HG03135 (cell line): ENCODE results near the gene TTC28.
"Not testable (repeated sequence)": the region's sequence is repeated elsewhere in the genome, so short reads cannot be mapped to it uniquely, and the experiment has no call there.

Experiments used
- ATAC-seq: cut with Tn5 transposase; IDR thresholded peaks from one replicate; pipeline ENCODE4 v1.9.1; 2021; ENCODE audit warnings: mild to moderate bottlenecking, moderate library complexity; ENCODE audit not compliant: unreplicated experiment

Gene TTC28

DNA sequence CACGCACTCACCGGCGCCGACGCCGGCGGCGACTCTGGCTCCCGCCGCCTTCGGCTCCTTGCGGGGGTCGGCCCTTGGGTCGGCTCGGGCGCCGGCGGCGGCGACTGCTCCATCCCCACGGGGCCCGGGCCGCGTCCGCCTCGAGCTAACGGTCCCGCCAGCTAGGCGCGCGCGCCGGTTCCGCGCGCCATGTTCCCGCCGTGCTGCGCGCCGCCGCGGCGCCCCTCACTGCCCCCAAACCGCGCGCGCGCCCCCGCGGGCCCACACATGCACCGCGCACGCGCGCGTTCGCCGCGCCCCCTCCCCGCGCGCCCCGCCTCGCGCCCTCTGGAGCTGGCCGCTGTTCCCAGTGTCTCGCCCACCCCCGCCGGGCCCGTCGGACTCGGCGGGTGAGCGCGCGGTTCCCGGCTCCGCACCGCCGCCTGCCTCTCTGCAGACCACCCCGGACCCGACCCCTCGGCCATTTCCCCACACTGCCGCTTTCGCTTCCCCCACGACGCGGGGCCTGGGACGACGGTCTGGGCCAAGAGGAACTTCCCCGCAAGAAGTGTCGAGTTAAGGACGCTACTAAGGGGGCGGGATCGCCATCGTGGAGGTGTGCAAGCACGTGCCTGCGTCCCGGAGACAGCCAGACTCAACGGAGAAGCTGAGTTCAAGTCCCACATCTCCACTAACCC is at the start of gene TTC28:
TSS of gene TTC28 (minus strand) at position 230 of the 677 bp plus-strand sequence. CDS start at position 113, 117 bp downstream.
- not testable (repeated sequence) for ATAC-seq

DNA sequence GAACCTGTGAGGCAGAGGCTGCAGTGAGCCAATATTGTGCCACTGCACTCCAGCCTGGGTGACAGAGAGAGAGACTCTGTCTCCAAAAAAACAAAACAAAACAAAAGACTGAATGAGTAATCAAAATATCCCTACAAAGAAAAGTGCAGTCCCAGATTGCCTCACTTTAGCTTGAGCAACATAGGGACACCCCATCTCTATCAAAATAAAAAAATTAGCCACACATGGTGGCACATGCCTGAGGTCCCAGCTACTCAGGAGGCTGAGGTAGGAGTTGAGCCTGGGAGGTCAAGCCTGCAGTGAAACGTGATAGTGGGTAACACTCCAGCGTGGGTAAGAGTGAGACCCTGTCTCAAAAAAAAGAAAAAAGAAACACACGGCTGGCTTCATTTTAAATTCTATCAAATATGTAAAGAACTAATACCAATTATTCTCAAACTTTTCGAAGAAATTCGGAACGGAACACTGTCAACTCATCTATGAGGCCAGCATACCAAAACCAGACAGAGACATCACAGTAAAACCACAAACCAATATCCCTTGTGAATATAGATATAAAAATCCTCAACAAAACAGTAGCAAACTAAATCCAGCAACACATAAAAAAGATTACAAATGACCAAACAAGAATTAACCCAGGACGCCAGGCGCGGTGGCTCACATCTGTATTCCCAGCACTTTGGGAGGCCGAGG is 49.1 kb upstream of the TTC28 start:
- no peak for ATAC-seq

DNA sequence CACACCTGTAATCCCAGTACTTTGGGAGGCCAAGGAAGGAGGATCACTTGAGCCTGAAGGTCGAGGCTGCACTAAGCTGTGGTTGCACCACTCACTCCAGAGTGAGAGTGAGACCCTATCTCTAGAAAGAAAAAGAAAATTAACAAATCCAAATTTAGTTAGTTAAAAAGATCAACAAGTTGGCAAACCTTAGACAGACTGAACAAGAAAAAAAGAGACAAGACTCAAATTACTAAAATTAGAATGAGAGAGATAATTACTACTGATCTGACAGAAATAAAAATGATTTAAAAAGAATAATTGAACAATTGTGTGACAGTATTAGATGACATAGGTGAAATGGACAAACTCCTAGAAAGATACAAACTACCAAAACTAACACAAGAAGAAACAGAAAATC is 48.4 kb upstream of the TTC28 start:
- ATAC-seq = no peak

DNA sequence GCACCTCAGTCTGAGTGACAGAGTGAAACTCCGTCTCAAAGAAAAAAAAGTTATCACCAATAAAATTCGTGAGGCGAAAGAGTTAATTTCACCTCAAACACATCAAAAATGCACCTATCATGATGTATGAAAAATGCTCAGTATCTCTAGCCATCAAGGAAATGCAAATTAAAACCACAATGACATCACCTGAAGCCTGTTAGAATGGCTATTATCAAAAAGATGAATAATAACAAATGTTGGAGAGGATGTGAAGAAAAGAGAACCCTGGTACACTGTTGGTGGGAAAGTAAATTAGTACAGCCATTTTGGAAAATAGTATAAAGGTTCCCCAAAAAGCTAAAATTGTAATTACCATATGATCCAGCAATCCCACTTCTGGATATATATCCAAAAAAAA is 38.4 kb upstream of the TTC28 start:
- no peak for ATAC-seq

DNA sequence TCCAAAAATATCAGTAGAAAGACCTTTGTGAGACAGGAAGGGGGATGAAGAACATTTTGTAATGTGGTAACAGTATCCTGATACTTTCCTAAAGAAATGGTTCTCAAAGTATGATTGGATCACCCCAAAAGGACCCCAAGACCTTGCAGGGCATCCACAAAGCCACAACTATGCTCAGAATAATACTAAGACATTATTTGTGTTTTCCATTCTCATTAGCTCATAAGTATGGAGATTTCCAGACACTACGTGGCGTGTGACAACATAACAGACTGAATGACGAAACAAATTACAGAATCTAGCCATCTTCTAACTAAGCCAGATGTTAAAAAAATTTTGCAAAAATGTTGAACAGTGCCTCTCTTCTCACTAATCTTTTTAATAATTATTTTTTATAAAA is 37.0 kb upstream of the TTC28 start:
- ATAC-seq = no peak

DNA sequence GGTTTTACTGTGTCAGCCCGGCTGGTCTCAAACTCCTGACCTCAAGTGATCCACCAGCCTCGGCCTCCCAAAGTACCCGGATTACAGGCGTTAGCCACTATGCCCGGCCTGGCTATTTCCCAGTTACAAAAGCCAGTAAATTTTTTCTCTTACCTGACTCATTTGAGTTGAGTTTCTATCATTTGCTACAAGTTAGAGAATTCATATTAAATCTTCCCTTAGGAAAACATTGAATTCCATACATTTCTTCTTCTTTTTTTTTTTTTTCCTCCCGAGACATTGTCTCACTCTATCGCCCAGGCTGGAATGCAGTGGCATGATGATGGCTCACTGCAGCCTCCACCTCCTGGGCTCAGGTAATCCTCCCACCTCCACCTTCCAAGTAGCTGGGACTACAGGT is 36.0 kb upstream of the TTC28 start:
- no peak for ATAC-seq

DNA sequence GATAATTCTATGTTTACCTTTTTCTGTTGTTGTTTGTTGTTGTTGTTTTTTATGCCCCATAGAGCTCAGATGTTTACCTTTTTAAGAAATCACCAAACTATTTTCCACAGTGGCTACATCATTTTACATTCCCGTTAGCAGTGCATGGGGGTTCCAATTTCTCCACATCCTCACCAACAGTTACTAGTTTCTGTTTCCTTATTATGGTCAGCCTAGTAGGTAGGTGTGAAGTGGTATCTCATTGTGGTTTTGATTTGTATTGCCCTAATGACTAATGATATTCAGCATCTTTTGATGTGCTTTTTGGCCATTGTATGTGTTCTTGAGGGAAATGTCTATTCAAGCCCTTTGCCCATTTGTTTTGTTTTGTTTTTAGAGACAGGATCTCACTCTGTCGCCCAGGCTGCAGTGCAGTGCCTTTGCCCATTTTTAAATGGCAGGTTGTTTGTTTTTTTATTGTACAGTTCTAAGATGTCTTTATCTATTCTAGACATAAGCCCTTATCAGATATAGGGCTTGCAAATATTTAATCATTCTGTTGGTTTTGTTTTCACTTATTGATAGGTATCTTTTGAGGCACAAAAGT is 34.5 kb upstream of the TTC28 start:
- ATAC-seq = no peak

DNA sequence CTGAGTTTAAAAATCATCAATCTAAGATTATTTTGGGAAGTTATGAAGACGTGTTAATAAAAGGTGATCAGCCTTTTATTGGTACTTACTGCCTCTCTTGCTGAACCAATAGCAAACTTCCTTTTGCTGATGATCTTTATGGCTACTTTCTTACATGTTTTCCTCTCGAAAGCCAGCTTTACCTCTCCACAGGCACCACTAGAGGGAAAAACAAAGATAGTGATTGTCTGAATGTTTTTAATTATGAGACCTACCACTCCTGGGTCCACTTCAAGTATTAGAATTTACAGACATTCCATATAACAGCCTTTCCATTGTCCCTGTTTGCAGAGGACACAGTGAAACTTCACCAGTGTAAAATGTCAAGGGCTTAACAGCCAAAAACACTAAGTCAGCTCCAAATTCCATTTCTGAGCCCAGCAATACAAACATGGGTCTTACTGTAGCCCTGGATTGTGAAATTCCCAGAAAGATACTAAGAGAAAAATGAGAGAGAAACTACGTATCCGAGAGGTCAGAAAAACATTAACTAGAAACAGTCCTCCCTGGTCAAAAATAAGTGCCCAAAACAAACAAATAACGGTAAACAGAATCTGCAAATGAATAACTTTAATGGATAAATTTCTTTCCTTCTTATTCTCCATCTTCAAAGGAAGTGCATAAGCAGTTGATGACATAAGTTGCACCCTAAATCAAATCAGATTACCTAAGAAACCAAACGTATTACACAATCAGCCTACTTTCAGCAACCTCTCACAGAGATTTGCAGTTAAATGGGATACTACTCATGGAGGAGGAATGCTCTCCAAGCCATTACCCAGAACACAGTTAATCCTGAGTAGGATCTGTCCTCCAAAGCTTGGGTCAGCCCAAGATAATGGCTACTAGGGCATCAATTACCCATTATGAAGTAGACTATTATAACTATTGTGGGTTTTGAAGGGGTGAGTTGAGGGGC is 32.5 kb upstream of the TTC28 start:
- no peak for ATAC-seq

DNA sequence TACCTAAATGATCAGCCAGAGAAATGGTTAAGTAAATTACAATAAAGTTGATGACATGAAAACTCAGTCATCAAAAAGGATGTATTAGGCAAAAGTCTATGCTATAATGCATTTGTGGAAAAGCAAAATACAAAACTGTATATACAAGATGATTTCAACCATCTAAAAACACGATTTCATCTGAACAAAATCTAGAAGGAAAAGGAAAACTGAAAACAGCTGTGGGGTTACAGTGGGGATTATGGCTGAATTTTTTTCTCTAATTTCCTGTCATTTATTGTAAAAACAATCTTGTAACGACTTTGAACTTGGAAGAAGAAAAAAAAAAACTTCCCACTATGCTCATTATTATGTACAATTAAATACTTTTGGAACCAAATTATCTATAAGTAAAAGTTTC is 31.7 kb upstream of the TTC28 start:
- no peak for ATAC-seq

DNA sequence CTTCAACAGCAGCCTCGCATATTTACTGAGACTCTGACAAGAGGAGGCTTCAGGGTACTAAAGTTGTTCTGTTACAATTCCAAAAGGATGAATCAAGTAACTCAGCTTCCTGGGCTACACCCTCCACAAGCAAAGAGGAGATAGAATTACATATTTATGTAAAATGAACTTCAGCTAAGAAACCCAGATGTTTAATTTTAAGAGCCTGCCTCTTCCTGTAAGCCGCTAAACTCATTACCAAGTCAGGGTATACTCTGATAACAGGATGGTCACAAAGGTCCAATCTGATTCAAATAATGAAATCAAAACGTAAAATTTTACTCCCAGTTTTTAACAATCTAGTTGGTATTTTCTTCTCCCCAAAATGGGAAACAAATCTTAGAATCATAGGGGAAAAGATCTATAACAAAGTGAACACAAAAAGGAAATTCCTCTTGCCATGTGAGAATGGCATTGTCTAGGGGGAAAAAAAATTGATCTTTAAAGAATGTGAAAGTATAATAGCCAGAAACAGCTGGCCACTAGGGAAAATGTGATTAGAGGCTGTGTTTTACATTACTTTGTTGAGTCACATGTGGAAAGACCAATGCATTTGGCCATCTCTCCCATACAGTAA is 31.0 kb upstream of the TTC28 start:
- ATAC-seq = no peak

DNA sequence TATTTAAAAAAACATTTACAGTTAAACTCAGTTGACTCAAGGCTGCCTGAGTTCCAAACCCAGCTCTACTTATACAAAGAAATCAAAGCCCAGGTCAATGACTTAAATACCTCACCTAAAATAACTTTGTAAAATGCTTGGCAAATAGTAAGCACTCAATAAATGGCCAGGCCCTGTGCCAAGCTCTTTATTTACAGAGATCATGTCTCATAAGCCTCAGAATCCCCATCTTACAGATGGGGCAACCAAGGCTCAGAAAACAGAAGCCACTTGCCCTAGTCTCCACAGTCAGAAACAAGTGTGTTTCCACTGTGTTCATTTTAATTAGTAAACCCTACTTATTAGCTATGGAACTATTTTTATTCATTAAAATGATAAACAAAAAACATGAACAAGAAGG is 30.5 kb upstream of the TTC28 start:
- no peak for ATAC-seq

DNA sequence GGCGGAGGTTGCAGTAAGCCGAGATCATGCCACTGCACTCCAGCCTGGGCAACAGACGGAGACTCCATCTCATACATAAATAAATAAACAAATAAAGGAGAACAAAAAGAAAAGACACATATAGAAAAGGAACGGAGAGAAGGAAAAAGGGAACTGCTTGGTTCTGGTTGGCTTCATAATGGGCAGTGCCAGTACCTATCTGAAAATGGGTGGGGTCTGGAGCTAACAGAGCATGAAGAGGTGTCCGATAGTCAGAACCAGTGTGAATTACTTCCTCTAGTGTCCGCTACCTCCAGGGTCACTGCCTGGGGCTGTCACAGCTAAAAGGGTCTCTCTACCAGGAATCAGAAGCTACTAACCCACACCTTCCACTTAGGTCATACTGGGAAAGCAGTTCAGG is 27.2 kb upstream of the TTC28 start:
- ATAC-seq = no peak

DNA sequence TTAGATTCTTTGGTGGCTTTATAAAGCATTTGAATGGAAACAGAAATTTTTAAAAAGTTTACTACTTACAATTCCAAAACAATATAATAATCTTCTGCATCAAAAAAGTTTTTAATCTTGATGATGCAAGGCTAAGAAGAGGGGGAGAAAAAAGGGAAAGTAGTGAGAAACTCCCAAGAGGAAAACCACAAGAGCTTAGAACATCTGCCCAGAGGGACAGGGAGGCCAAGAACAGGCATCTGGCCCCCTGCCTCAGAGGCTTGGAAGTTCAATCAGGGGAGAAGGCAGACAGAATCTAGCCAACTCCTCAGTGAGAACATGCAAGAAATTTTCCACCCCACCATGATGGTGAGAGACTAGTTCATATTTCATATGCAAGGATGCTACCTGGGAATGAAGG is 23.8 kb upstream of the TTC28 start:
- no peak for ATAC-seq

DNA sequence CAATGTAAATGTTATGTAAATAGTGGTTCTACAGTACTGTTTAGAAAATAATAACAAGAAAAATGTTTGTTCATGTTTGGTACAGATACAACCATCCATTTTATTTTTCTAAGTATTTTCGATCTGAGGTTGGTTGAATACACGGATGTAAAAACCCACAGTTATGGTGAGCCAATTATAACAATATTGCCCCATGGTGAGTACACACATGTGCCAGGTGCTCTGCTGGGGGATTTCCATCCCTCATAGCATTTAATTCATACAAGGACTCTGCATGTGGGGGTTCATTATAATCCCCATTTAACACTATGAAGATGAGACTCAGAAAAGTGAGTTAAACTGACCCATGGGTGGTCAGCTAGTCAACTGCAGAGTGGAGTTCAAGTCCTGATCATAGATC is 23.3 kb upstream of the TTC28 start:
- ATAC-seq = no peak

DNA sequence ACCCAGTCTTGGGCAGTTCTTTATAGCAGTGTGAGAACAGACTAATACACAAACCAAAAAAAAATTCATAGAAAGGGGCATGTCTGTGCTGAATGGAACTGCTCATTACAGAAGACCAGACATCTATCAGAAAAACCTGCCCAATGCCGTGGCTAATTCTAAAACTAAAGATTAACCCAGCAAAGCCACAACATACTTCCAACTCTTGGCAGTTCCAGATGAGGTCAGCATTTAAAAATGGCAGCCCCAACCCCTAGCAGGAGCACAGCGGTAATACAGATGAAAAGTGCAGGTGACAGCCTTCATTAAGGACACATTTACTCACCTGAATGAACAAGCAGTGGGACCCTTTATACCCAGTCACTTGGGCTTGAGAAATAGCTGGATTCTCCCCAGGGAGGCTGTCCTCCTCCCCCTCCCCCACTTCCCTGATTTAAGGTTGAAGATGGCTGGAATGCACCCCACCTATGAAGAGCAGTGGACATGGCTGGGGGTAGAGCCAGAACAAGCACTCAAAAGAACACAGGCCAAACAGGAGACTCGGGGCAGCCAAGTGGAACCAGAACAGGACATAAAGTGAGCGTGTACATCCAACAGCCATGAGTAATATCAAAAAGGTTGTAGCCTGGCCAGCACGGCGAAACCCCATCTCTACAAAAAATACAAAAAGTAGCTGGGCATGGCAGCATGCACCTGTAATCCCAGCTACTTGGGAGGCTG is 13.6 kb upstream of the TTC28 start:
- not testable (repeated sequence) for ATAC-seq

DNA sequence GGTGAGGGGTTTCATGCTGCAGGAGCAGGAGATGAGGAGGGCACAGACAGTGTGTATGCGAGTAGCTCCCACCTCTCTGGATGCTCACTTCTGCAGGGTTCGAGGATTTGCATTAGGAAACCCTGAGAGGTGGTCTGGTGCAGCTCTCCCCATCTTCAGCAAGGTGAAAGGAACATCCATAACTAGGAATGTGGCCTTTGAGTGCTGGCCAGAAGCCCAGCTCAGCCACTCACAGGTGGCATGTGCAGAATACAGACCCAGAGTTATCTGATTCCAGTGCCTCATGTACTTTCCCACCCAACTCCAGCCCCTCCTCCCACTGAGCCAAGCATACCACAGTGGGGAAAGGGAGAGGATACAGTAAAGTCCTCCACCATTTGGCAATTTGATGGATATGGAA is 10.2 kb upstream of the TTC28 start:
- ATAC-seq = not testable (repeated sequence)

DNA sequence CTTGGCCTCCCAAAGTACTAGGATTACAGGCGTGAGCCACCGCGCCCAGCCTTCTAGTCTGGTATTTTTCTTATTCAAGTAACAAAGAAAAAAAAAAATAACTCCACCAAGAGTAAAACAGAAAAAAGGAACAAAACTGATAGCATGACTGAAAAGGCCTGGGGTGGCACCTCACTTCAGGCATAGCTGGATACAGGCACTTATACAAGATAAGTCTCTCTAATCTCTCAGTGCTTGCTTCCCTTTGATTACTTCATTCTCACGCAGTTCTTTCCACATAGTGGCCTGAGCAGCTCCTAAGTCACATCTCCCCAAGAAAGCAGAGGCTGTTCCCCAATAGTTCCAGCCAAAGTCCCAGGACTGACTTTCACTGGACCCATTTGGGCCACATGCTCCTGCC is 3.3 kb upstream of the TTC28 start:
- not testable (repeated sequence) for ATAC-seq

DNA sequence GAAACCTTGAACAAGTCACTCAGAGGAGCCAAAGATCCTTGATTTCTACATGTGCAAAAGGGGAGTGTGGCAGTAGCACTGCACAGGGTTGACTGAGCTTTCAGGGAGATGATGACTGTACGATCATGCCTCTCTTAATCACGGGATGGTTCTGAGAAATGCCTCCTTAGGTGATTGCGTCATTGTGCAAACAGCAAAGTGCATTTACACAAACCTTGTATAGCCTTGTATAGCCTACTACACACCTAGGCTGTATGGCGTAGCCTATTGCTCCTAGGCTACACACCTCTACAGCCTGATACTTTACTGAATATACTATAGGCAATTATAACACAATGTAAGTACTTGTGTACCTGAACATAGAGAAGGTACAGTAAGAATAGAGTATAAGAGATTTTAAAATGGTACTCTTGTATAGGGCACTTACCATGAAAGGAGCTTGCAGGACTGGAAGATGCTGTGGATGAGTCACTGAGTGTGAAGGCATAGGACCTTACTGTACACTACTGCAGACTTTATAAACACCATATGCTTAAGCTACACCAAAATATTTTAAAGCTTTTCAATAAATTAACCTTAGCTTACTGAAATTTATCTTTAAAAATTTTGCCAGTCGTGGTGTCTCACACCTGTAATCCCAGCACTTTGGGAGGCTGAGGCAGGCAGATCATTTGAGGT is 1.3 kb upstream of the TTC28 start:
- ATAC-seq = not testable (repeated sequence)

DNA sequence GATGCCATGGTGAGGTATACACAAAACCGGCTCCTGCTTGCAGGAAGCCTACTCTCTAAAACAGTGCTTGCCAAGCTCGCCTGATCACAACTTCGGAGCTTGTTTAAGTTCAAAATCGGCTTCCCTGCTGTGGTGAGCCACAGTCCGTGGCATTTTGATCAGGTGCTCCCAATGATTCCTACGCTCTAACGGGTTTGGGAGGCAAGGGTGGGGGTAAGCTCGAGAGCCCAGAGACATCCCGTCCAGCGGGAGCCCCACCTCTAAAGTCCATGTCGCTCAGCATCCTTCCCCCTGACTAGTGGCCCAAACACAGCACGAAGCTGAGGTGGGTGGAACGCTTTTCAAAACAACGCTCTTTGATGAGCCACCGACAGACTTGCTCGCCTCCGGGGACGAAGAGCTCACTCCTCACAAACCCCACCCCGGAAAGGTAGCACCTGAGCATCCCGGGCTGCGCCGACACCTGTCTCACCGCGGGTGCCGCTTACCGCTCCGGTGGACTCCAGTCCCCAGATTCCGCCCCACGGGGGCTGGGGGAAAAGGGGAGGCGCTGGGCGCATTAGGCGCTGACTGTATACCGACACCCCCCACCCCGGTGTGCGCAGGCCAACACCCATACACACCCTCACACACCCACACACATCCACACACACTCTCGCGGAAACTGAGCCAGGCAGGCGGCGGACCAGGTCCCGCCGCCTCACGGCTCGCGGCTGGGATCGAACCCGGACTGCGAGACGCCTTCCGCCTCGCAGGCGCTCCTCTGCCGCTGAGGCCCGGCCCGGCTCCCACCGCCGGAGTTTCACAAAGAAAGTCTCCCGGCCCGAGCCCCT is 646 bp downstream of the TTC28 start:
- not testable (repeated sequence) for ATAC-seq
